NCI-H524 treated with DMSO at 0.1 percent for 48 hours (cell line): ENCODE data around the gene TRUB1.
"Not testable (repeated sequence)": the region's sequence is repeated elsewhere in the genome, so short reads cannot be mapped to it uniquely, and the experiment has no call there.

Source experiments
- DNase-seq: peaks from one replicate; lab custom pipeline; 2025; lab: John Stamatoyannopoulos, UW

The TRUB1 gene

GRCh38 chr10:114937962-114938855, at the start of gene TRUB1:
Gene TRUB1, plus strand, starts transcription at chr10:114938195. Its CDS starts 59 bp downstream, at chr10:114938254.
- peak; percentile 1 for DNase-seq

DNA sequence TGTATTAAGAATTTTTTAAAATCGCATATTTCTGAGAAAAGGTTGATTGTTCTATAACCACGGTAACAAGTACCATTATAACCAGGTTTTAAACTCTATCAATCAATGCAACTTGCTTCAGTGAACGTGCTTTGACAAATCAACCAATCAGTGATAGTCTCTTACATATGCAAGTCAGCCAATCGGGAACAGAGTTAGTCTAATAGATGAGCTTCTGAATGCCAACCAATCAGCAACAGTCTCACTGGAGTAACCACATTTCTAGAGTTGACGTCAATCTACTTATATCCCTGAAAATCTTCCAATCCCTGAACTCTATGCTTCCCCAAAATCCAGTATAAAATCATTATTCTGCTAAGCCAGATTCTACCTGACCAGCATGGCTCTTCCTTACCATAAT, 44.7 kb upstream of the TRUB1 start:
- DNase-seq: no peak

GRCh38 chr10:114894911-114895310, 43.1 kb upstream of the TRUB1 start:
- no peak for DNase-seq

GRCh38 chr10:114897011-114897410, 41.0 kb upstream of the TRUB1 start:
- not testable (repeated sequence) for DNase-seq

- no peak for DNase-seq
These were observed 40.4 kb upstream of the TRUB1 start for GRCh38 chr10:114897593-114897992.

- no peak for DNase-seq
These were observed 38.0 kb upstream of the TRUB1 start for GRCh38 chr10:114899982-114900381.

DNA sequence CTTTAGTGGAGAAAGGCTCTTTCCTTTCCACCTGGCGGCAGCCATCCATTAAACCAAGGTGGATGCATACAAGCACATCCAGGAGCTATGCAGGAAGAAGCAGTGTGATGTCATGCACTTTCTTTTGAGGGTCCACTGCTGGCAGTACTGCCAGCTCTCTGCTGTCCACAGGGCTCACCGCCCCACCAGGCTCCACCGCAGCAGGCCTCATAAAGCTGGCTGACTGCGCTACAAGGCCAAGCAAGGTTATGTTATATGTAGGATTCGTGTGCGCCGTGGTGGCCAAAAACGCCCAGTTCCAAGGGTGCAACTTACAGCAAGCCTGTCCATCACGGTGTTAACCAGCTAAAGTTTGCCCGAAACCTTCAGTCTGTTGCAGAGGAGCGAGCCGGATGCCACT, 37.3 kb upstream of the TRUB1 start:
- no peak for DNase-seq

- DNase-seq: no peak
These were observed 35.8 kb upstream of the TRUB1 start for GRCh38 chr10:114902151-114902550.

DNA sequence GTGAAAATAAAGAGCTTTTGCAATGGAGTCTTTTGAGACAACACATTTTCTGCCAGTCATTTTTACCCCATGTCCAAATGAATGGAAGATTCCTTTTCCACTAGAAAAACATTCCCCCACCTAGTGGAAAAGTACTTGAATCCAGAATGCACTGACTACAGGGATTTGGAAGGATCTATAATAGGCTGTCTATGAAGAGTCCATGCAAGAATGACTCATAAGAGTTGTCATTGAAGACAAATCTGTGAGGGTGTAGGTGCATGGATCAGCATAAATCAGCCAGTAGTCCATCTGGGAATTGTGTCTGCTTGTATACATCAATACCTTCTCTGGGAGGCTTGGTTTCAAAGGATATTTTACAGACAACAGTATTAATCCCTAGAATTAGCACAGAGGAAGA, 32.5 kb upstream of the TRUB1 start:
- DNase-seq: no peak

DNA sequence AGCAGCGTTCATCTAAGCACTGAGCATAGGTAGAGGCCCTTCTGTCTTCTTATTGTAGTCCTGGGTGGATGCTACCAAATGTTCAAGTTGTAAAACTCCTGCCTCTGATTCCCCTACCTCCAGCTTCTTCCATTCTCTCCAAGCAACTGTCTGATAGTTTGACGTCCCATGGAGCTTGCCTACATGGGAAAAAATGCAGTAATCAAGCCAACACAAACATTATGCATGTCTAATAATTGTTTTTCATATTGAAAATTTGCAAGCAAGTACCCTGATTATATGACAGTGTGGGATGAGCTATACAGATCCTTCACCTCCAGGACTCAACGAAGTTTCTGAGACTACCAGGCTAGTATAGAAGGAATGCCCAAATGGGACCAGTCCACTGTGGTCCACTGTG, 31.0 kb upstream of the TRUB1 start:
- DNase-seq: no peak

- no peak for DNase-seq
These were observed 29.1 kb upstream of the TRUB1 start for GRCh38 chr10:114908896-114909295.

DNA sequence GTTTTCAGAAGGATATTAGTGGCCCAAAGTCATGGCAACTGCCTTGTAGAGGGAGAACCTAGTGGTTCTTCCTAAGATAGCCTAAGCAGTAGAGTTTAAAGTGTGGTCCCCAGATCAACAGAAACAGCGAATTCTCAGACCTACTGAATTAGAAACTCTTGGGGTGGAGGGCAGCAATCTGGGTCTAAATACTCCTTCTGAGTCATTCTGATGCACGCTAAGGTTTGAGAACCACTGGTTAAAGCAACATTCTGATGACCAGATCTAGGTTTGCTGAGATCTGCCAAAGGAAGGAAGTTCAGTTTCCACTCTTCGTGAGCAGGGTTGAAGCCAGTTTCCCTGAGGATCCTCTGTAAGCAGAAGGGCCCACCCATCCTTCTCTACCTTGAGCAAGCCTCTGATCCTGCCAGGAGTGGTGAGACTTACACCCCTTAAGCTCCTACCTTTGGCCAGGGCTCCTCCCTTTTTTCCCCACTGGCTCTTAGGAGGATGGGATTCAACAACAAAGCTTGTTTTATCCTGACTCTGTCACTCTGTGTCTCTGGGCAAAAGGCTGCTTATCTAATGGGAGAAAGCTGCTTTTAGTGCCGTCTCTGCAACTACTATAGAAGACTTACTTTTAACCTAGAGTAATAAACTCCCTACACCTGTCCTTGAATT, 26.8 kb upstream of the TRUB1 start:
- DNase-seq: no peak

DNA sequence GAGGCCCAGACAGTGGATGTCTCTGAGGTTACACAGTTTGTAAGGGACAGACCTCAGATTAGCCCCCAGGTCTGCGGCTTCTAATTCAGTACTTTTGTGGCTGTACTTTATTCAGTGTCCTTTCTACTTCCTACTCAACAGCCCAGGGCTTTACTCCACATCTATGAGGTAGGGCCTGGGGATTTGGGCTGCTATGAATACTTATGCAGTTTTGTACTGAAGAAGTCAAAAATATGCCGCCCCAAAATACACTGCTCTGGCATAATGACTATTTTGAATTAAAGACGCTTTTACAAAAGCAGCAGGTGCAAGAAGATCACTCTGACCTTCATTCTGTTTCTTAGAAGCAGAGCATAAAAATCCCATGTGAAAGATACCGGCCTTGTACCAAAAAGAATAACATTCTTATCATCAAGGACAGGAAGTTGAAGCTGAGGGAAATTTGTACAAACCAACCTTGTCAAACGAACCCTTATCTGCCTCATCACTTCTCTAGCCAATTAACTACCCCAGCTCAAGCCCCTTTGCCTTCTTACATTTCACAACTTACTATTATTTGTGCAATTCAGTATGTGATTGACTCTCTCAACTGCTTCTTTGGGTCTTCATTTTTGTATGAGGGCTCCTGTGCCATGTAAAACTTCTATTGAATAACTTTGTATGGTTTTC, 26.1 kb upstream of the TRUB1 start:
- DNase-seq: no peak

GRCh38 chr10:114912470-114912859, 25.5 kb upstream of the TRUB1 start:
- no peak for DNase-seq

DNA sequence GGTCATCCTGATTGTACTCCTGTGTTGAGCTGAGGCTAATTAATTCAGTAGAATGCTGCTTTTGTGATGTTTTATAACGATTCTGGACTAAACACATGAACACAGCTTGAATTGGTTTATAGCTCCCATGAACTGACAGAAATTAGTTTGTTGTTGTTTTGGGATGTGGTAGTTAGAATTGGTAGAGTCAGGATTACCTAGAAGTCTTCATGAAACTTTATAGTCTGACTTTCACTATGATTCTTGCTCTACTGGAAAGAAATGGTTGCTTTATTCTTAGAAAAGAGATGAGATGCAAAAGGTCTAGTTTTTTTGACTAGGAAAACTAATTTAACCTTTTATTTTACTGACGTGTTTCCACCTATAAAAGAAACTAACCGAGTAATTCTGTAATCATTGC, 23.4 kb upstream of the TRUB1 start:
- DNase-seq: no peak

- no peak for DNase-seq
These were observed 22.7 kb upstream of the TRUB1 start for GRCh38 chr10:114915294-114915693.

DNA sequence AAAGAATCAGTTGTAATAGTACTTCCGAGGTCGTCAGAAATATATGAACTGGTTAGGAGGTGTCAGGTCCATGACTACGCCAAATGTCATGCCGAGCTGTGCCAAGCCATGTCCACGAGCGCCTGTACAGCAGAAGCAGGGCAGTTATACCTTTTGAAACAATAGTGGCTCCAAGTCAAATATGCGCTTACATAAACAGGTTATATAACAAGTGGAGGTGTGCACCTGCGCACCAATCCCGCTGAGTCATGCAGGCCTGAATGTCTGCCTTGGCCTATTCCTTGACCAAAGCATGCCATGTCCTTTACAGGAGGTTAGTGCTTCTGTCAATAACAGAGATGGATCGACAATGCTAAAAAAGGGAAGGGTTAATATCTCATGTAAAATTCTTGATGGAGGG, 21.3 kb upstream of the TRUB1 start:
- no peak for DNase-seq

GRCh38 chr10:114917459-114917858, 20.5 kb upstream of the TRUB1 start:
- DNase-seq: no peak

GRCh38 chr10:114917927-114918672, 19.9 kb upstream of the TRUB1 start:
- no peak for DNase-seq

DNA sequence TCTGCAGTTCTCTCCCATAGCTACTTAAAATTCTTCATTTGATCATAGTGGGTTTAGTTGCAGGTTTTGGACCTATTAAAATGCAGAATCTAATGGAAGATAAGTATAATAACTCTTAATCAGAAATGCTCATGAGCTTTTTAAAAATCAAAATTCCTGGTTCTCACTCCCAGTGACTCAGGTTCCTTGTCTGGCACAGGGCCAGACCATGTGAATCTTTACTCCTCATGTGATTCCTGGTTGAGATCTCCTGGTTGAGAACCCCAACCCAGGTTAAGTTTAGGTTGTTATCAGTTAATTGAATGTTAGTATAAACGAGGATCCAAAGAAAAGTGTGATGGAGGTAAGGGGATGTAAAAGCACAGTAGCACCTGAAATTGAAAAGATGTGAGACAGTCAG, 17.5 kb upstream of the TRUB1 start:
- no peak for DNase-seq

- DNase-seq: no peak
These were observed 16.0 kb upstream of the TRUB1 start for GRCh38 chr10:114922003-114922402.

- DNase-seq: no peak
These were observed 14.4 kb upstream of the TRUB1 start for GRCh38 chr10:114923551-114923950.
